HCT116 (cell line): ENCODE results near the gene KDM7A. TPM values are rescaled to one million over a fixed set of nuclear protein-coding genes. Genes with fewer than 3 reads are reported as not detected.

Source experiments
- ATAC-seq: fragments of 200-7000 bp; cut with Tn5 transposase; 2 replicates; pipeline ENCODE4 v1.9.1; 2020; ENCODE audit warnings: mild to moderate bottlenecking, moderate library complexity
- BruUV-seq: library from RNA; stranded (reverse); fragments of 400-500 nt; replicated peaks from 2 replicates; lab custom pipeline; 2021; lab: Mats Ljungman, UMichigan
- CTCF ChIA-PET: fragments of 300-600 bp; sonication (Branson Sonifier 250); formaldehyde crosslinking; loops from one replicate; lab custom pipeline; 2021; ENCODE audit warnings: antibody characterized with exemption; lab: Charles Lee
- POLR2A ChIA-PET: fragments of 300-600, 350-600 bp; sonication (Branson Sonifier 250); formaldehyde crosslinking; loops from one replicate; lab custom pipeline; 2021; ENCODE audit warnings: antibody characterized with exemption; lab: Charles Lee
- RAD21 ChIA-PET, 2 experiments: fragments of 300-600 bp; sonication (Branson Sonifier 250); formaldehyde crosslinking; loops; one replicate each; lab custom pipeline; 2023; ENCODE audit warnings: low total read pairs in 2 of 2; ENCODE audit not compliant: uncharacterized antibody in 2 of 2, unreplicated experiment in 2 of 2, low non-redundant PET in 1 of 2; lab: Charles Lee
- DNase-seq: peaks from one replicate; pipeline ENCODE4 v3.0.0-alpha.2; 2010; ENCODE audit warnings: low read depth, low spot score
- H2AFZ ChIP-seq: fragments of 200-600 bp; shearing (Covaris generic), sonication (generic); 2 replicates; pipeline ENCODE4 v1.6.1; 2017; ENCODE audit warnings: low read depth, mixed run types, mixed read lengths, antibody characterized with exemption, low read length; ENCODE audit not compliant: poor library complexity, severe bottlenecking
- H3K27ac ChIP-seq: 2 replicates; pipeline ENCODE4 v1.5.1; 2012; ENCODE audit warnings: low read depth, low read length
- H3K27me3 ChIP-seq: fragments of 200-600 bp; sonication (generic); 2 replicates; pipeline ENCODE4 v1.6.1; 2016; ENCODE audit warnings: mixed run types, low read length, mixed read lengths; ENCODE audit not compliant: insufficient read depth
- H3K36me3 ChIP-seq, 2 experiments: fragments of 200-500 bp in 1 of 2; fragments of 200-600 bp in 1 of 2; sonication (Bioruptor generic) in 1 of 2; sonication (generic) in 1 of 2; 2 replicates each; pipeline versions ENCODE4 v1.5.1 to v1.6.1; 2014 to 2016; ENCODE audit warnings: low read length in 2 of 2, inconsistent platforms in 1 of 2, mixed read lengths in 1 of 2, mixed run types in 1 of 2; ENCODE audit not compliant: insufficient read depth in 2 of 2, control insufficient read depth in 1 of 2
- H3K4me1 ChIP-seq, 2 experiments: fragments of 200-600 bp in 1 of 2; sonication (generic) in 1 of 2; 2 replicates each; pipeline versions ENCODE4 v1.5.1 to v1.6.1; 2012 to 2017; ENCODE audit warnings: low read length in 2 of 2, inconsistent platforms in 1 of 2, mild to moderate bottlenecking in 1 of 2, mixed read lengths in 1 of 2, mixed run types in 1 of 2, moderate library complexity in 1 of 2; ENCODE audit not compliant: insufficient read depth in 2 of 2, control insufficient read depth in 1 of 2
- H3K4me2 ChIP-seq: fragments of 200-600 bp; sonication (generic); 2 replicates; pipeline ENCODE4 v1.6.1; 2017; ENCODE audit warnings: mixed run types, low read length, mixed read lengths
- H3K4me3 ChIP-seq, 2 experiments: fragments of 200-600 bp in 1 of 2; sonication (generic) in 1 of 2; replicated peaks in 1 of 2; 2 replicates each; pipeline ENCODE4 v1.5.1; 2011 to 2016; ENCODE audit warnings: low read length in 2 of 2, control low read depth in 1 of 2, low read depth in 1 of 2, mild to moderate bottlenecking in 1 of 2, mixed read lengths in 1 of 2, mixed run types in 1 of 2
- H3K79me2 ChIP-seq: fragments of 200-600 bp; sonication (generic); 2 replicates; pipeline ENCODE4 v1.6.1; 2017; ENCODE audit warnings: mild to moderate bottlenecking, mixed run types, low read length, moderate library complexity, mixed read lengths; ENCODE audit not compliant: insufficient read depth
- H3K9ac ChIP-seq: fragments of 200-600 bp; sonication (generic); 2 replicates; pipeline ENCODE4 v1.6.1; 2016; ENCODE audit warnings: low read length, mixed read lengths
- H3K9me2 ChIP-seq: fragments of 200-600 bp; sonication (generic), shearing (Covaris generic); 2 replicates; pipeline ENCODE4 v1.6.1; 2017; ENCODE audit warnings: mixed run types, mild to moderate bottlenecking, moderate library complexity; ENCODE audit not compliant: insufficient read depth
- H3K9me3 ChIP-seq, 2 experiments: fragments of 200-500 bp in 1 of 2; fragments of 200-600 bp in 1 of 2; sonication (Bioruptor generic) in 1 of 2; sonication (generic) in 1 of 2; 2 replicates each; pipeline ENCODE4 v1.6.1; 2014 to 2017; ENCODE audit warnings: low read length in 2 of 2, mixed read lengths in 2 of 2, inconsistent platforms in 1 of 2, low read depth in 1 of 2, mild to moderate bottlenecking in 1 of 2, mixed run types in 1 of 2, moderate library complexity in 1 of 2; ENCODE audit not compliant: control insufficient read depth in 1 of 2, insufficient read depth in 1 of 2
- H4K20me1 ChIP-seq: fragments of 200-600 bp; sonication (generic), shearing (Covaris generic); 2 replicates; pipeline ENCODE4 v1.6.1; 2017; ENCODE audit warnings: mixed run types, mild to moderate bottlenecking, moderate library complexity; ENCODE audit not compliant: insufficient read depth
- CBX3 ChIP-seq: IDR thresholded peaks from 2 replicates; pipeline ENCODE4 v1.6.1; 2012; ENCODE audit warnings: low read depth
- CEBPB ChIP-seq: IDR thresholded peaks from 2 replicates; pipeline ENCODE4 v1.6.1; 2012; ENCODE audit warnings: low read depth
- EGR1 ChIP-seq: IDR thresholded peaks from 2 replicates; pipeline ENCODE4 v1.6.1; 2012; ENCODE audit warnings: low read depth
- ELF1 ChIP-seq: IDR thresholded peaks from 2 replicates; pipeline ENCODE4 v1.6.1; 2012; ENCODE audit warnings: low read depth, borderline replicate concordance
- EZH2 ChIP-seq: fragments of 200-600 bp; sonication (generic); IDR thresholded peaks from 2 replicates; pipeline ENCODE4 v1.6.1; 2017; ENCODE audit warnings: antibody characterized with exemption, mixed run types
- FOSL1 ChIP-seq: IDR thresholded peaks from 2 replicates; pipeline ENCODE4 v1.6.1; 2012; ENCODE audit warnings: low read depth
- JUND ChIP-seq: IDR thresholded peaks from 2 replicates; pipeline ENCODE4 v1.6.1; 2012
- POLR2A ChIP-seq: IDR thresholded peaks from 2 replicates; pipeline ENCODE4 v1.7.0; 2011; ENCODE audit warnings: borderline replicate concordance; ENCODE audit not compliant: insufficient read depth, insufficient read length; ENCODE audit errors: extremely low read depth
- RAD21 ChIP-seq: IDR thresholded peaks from 2 replicates; pipeline ENCODE4 v1.6.1; 2012; ENCODE audit warnings: low read depth, mild to moderate bottlenecking
- SIN3A ChIP-seq: IDR thresholded peaks from 2 replicates; pipeline ENCODE4 v1.6.1; 2012; ENCODE audit warnings: low read depth
- SP1 ChIP-seq: IDR thresholded peaks from 2 replicates; pipeline ENCODE4 v1.6.1; 2012; ENCODE audit warnings: low read depth
- SRF ChIP-seq: IDR thresholded peaks from 2 replicates; pipeline ENCODE4 v1.6.1; 2012; ENCODE audit warnings: low read depth
- intact Hi-C: fragments of 100-400 bp; cut with micrococcal nuclease; formaldehyde crosslinking; loops from 2 replicates; pipeline ENCODE4 v1.10.0; 2022
- total RNA-seq: library from RNA; stranded (reverse); gene quantifications from one replicate; pipeline ENCODE4 v1.2.1, GENCODE V29; 2021; ENCODE audit not compliant: unreplicated experiment
- TF ChIP-seq, protein P1 (sequence below): IDR thresholded peaks from 2 replicates; pipeline ENCODE4 v1.6.1; 2011; ENCODE audit warnings: mild to moderate bottlenecking, low read length, moderate library complexity; ENCODE audit not compliant: insufficient replicate concordance; ENCODE audit errors: extremely low read depth
- TF ChIP-seq, protein P2 (sequence below): IDR thresholded peaks from 2 replicates; pipeline ENCODE4 v1.6.1; 2012; ENCODE audit warnings: low read depth
- TF ChIP-seq, protein P3 (sequence below): IDR thresholded peaks from 2 replicates; pipeline ENCODE4 v1.6.1; 2012

Gene KDM7A
- total RNA-seq, 1 experiment from 2014 or later = 11.6 TPM

DNA sequence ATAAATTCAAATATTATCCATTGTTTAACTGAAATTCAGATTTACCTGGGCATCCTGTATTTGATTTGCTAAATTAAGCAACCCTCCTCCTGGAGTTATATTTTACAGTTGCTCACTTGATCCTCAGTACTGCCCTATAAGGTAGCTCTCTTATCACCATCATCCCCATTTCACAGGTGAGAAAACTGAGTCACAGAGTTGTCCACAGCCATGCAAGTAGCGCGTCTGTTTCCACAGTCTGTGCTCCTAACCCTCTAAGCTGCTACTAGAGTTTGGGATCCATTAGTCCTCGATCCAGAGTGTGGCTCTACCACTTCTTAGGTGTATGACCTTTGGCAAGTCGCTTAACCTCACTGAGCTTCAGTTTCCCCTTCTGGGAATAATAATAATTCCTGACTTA, 34.9 kb upstream of the KDM7A start:
- intact Hi-C loops = no loop called here
- POLR2A ChIA-PET = no interaction called here

More for the DNA sequence above, 34.9 kb upstream of the KDM7A start:
- no TSS peak for BruUV-seq
- Histone ChIP-seq H3K4me3 (no peak overlapping the region), H3K9me2 (no peaks in the 10 kb centered on the region), H2AFZ (no peak overlapping the region), H3K27ac (no peak overlapping the region), H4K20me1 (no peaks in the 10 kb centered on the region), H3K9me3 (no peaks in the 10 kb centered on the region), H3K4me2 (no peak overlapping the region), H3K9ac (no peak overlapping the region), H3K27me3 (no peaks in the 10 kb centered on the region), H3K36me3 (no peaks in the 10 kb centered on the region), H3K4me1 (peaks cover 0 to 3% of the 10 kb centered on the region in 2 experiments; a peak in 1 of 4 replicates), H3K79me2 (no peaks in the 10 kb centered on the region)
- RAD21 ChIA-PET = no interaction called here
- CTCF ChIA-PET = no interaction called here
- ATAC-seq (no peak), DNase-seq (no peak)
- no peak for TF ChIP-seq CEBPB
- TF ChIP-seq EZH2 = no peak
- TF ChIP-seq, protein P1, sequence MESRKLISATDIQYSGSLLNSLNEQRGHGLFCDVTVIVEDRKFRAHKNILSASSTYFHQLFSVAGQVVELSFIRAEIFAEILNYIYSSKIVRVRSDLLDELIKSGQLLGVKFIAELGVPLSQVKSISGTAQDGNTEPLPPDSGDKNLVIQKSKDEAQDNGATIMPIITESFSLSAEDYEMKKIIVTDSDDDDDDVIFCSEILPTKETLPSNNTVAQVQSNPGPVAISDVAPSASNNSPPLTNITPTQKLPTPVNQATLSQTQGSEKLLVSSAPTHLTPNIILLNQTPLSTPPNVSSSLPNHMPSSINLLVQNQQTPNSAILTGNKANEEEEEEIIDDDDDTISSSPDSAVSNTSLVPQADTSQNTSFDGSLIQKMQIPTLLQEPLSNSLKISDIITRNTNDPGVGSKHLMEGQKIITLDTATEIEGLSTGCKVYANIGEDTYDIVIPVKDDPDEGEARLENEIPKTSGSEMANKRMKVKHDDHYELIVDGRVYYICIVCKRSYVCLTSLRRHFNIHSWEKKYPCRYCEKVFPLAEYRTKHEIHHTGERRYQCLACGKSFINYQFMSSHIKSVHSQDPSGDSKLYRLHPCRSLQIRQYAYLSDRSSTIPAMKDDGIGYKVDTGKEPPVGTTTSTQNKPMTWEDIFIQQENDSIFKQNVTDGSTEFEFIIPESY = no peak
- TF ChIP-seq JUND = no peak
- TF ChIP-seq SP1 = no peak
- TF ChIP-seq FOSL1 = no peak
- TF ChIP-seq ELF1 = no peak
- TF ChIP-seq POLR2A = no peak
- TF ChIP-seq RAD21 = no peak
- TF ChIP-seq SRF = no peak
- TF ChIP-seq, protein P2, sequence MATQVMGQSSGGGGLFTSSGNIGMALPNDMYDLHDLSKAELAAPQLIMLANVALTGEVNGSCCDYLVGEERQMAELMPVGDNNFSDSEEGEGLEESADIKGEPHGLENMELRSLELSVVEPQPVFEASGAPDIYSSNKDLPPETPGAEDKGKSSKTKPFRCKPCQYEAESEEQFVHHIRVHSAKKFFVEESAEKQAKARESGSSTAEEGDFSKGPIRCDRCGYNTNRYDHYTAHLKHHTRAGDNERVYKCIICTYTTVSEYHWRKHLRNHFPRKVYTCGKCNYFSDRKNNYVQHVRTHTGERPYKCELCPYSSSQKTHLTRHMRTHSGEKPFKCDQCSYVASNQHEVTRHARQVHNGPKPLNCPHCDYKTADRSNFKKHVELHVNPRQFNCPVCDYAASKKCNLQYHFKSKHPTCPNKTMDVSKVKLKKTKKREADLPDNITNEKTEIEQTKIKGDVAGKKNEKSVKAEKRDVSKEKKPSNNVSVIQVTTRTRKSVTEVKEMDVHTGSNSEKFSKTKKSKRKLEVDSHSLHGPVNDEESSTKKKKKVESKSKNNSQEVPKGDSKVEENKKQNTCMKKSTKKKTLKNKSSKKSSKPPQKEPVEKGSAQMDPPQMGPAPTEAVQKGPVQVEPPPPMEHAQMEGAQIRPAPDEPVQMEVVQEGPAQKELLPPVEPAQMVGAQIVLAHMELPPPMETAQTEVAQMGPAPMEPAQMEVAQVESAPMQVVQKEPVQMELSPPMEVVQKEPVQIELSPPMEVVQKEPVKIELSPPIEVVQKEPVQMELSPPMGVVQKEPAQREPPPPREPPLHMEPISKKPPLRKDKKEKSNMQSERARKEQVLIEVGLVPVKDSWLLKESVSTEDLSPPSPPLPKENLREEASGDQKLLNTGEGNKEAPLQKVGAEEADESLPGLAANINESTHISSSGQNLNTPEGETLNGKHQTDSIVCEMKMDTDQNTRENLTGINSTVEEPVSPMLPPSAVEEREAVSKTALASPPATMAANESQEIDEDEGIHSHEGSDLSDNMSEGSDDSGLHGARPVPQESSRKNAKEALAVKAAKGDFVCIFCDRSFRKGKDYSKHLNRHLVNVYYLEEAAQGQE = no peak
- TF ChIP-seq SIN3A = no peak
- TF ChIP-seq, protein P3, sequence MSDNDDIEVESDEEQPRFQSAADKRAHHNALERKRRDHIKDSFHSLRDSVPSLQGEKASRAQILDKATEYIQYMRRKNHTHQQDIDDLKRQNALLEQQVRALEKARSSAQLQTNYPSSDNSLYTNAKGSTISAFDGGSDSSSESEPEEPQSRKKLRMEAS = no peak
- TF ChIP-seq CBX3 = no peak
- TF ChIP-seq EGR1 = no peak
